Measurements from ENCODE around the gene ATP6V1C2. TPM values are rescaled to one million over a fixed set of nuclear protein-coding genes. Genes with fewer than 3 reads are reported as not detected.

ATP6V1C2 gene
- total and polyA plus RNA-seq, 2 experiments from 2014 or later: 0.14 to 2.1 TPM

DNA sequence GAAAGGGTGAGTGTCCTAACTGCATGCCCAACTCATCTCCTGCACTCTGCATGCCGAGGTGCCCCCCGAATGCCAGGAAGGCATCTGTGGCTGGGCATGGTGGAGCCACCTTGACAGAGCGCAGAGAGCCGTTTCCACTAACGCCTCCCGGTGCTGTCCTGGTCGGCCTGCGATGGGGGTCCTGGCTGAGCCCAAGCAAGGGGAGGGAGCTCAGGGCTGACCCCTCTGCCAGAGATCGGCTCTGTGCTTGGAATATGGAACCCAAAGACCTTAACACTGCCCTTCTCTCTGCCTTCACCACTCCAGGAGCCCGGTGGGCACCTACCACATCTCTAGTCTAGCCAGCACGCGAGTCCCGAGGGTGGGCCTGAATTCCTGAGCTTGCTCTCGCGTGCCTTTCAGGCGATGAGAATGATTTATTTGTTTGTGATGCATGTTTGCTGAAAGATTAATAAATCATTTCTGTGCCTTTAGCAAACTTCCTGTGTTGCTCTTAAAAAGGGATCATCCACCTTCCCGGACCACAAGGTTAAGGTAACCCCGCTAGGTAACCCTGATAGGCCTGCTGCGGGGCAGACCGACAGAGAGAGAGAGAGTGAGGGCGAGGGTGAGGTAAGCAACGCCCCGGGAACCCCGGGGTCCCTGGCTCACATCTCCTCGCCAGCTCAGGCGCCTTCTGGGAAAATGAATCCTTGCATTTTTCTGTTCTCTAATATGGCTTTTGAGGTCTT is 55.8 kb downstream of the ATP6V1C2 start:
- Mint-ChIP-seq H3K27me3 (ENCODE audit: insufficient read depth, low read depth, poor library complexity) (peaks cover 7% of the 10 kb centered on the region), H3K27ac (peak overlapping the region; percentile 74; the same call in 1 of the 2 replicates), H3K4me3 (no peak overlapping the region), H3K36me3 (ENCODE audit: low read depth) (peaks cover 28% of the 10 kb centered on the region), H3K9me3 (no peaks in the 10 kb centered on the region), H3K4me1 (peaks cover 4% of the 10 kb centered on the region; the same call in 2 of the 3 replicates)
- Histone ChIP-seq H4K20me1 (replicated peaks; ENCODE audit: insufficient read depth) (peaks cover 13% of the 10 kb centered on the region), H3K9me2 (ENCODE audit: insufficient read depth) (no peaks in the 10 kb centered on the region), H3K36me3 (ENCODE audit: insufficient read depth) (peaks cover 11% of the 10 kb centered on the region), H3K4me1 (ENCODE audit: insufficient read depth) (peaks cover 5% of the 10 kb centered on the region; the same call in 1 of the 2 replicates), H3F3A (replicated peaks; ENCODE audit: low read depth) (0 out of 2 replicates have a peak, but pooled peaks cover 4% of the 10 kb centered on the region), H2AFZ (no peak overlapping the region), H3K27ac (ENCODE audit: low read depth) (0 out of 2 replicates have a peak overlapping the region, but pooled peaks have one; percentile 59), H3K4me2 (no peak overlapping the region), H3K4me3 (no peak overlapping the region), H3K27me3 (ENCODE audit: insufficient read depth) (no peaks in the 10 kb centered on the region), H3K79me2 (replicated peaks; ENCODE audit: insufficient read depth) (no peaks in the 10 kb centered on the region; the same call in 1 of the 2 replicates)
- no peak for ATAC-seq
- DNase-seq (ENCODE audit: low spot score): no peak
- TF ChIP-seq, protein P1, sequence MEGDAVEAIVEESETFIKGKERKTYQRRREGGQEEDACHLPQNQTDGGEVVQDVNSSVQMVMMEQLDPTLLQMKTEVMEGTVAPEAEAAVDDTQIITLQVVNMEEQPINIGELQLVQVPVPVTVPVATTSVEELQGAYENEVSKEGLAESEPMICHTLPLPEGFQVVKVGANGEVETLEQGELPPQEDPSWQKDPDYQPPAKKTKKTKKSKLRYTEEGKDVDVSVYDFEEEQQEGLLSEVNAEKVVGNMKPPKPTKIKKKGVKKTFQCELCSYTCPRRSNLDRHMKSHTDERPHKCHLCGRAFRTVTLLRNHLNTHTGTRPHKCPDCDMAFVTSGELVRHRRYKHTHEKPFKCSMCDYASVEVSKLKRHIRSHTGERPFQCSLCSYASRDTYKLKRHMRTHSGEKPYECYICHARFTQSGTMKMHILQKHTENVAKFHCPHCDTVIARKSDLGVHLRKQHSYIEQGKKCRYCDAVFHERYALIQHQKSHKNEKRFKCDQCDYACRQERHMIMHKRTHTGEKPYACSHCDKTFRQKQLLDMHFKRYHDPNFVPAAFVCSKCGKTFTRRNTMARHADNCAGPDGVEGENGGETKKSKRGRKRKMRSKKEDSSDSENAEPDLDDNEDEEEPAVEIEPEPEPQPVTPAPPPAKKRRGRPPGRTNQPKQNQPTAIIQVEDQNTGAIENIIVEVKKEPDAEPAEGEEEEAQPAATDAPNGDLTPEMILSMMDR (conservative IDR thresholded peaks at IDR 0.05; ENCODE audit: low read depth in 2 of 2): no peak
- no peak for TF ChIP-seq NANOG (IDR thresholded peaks at IDR 0.05; ENCODE audit: borderline replicate concordance)
- TF ChIP-seq, protein P2, sequence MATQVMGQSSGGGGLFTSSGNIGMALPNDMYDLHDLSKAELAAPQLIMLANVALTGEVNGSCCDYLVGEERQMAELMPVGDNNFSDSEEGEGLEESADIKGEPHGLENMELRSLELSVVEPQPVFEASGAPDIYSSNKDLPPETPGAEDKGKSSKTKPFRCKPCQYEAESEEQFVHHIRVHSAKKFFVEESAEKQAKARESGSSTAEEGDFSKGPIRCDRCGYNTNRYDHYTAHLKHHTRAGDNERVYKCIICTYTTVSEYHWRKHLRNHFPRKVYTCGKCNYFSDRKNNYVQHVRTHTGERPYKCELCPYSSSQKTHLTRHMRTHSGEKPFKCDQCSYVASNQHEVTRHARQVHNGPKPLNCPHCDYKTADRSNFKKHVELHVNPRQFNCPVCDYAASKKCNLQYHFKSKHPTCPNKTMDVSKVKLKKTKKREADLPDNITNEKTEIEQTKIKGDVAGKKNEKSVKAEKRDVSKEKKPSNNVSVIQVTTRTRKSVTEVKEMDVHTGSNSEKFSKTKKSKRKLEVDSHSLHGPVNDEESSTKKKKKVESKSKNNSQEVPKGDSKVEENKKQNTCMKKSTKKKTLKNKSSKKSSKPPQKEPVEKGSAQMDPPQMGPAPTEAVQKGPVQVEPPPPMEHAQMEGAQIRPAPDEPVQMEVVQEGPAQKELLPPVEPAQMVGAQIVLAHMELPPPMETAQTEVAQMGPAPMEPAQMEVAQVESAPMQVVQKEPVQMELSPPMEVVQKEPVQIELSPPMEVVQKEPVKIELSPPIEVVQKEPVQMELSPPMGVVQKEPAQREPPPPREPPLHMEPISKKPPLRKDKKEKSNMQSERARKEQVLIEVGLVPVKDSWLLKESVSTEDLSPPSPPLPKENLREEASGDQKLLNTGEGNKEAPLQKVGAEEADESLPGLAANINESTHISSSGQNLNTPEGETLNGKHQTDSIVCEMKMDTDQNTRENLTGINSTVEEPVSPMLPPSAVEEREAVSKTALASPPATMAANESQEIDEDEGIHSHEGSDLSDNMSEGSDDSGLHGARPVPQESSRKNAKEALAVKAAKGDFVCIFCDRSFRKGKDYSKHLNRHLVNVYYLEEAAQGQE (IDR thresholded peaks at IDR 0.05; ENCODE audit: unreplicated experiment): no peak
- TF ChIP-seq CREB1 (CRISPR knock-in tag; IDR thresholded peaks at IDR 0.05; ENCODE audit: low read depth): no peak
- TF ChIP-seq ZNF114 (CRISPR knock-in tag; IDR thresholded peaks at IDR 0.05): no peak
- TF ChIP-seq STAT1 (IDR thresholded peaks at IDR 0.05; ENCODE audit: unreplicated experiment): no peak

DNA sequence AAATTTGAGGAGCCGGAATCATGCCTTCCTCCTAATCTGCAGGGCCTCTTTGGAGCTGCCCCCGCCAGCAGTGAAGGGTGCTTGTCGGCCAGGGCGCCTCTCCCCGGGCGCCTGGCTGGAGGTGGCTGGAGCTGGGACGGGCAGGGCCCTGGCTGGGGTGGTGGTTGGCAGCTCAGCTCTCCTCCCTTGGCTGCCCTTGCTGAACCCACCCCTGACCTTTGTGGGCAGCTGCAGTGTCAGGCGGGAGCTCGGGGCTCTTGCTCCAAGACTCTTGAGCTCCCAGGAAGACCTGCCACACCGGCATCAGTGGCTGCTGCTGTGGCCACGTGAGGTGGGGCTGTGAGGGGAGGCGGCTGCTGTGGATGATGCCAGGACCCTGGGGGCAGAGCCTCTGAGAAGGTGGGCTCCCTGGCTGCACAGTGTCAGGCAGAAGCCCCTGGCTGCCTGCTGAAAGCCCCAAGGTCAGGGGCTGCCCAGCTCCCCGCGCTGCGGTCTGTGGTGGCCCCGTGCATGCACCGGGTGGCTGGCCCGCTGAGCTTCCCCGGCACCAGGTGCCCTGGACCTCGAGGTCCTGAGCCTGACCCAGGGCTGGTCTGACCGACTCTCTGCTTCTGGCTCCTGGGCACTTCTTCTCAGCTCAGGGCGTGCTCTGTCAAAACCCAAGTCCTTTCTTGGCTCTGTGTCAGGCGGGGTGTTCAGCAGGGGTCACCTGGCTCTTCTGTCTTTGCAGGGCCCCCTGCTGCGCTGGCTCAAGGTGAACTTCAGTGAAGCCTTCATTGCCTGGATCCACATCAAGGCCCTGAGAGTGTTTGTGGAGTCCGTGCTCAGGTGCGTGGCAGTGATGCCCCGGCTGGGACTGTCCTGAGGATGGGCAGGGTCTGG is 56.7 kb downstream of the ATP6V1C2 start:
- H4K20me1 ChIP-seq (replicated peaks; ENCODE audit: insufficient read depth): peaks cover 18% of the 10 kb centered on the region
- no peak overlapping the region for H3K4me3 ChIP-seq
- no peak overlapping the region for H2AFZ ChIP-seq
- H3K9me2 ChIP-seq (ENCODE audit: insufficient read depth): no peaks in the 10 kb centered on the region
- H3K36me3 ChIP-seq (ENCODE audit: insufficient read depth): peaks cover 17% of the 10 kb centered on the region
- H3K4me3 Mint-ChIP-seq: no peak overlapping the region
- peaks cover 36% of the 10 kb centered on the region for H3K36me3 Mint-ChIP-seq (ENCODE audit: low read depth)
- no peak overlapping the region for H3K27ac Mint-ChIP-seq
- DNase-seq (ENCODE audit: low spot score): no peak
- H3K4me1 ChIP-seq (ENCODE audit: insufficient read depth): peaks cover 5% of the 10 kb centered on the region; the same call in 1 of the 2 replicates
- ATAC-seq: no peak
- 0 out of 2 replicates have a peak, but pooled peaks cover 4% of the 10 kb centered on the region for H3F3A ChIP-seq (replicated peaks; ENCODE audit: low read depth)
- H3K27me3 ChIP-seq (ENCODE audit: insufficient read depth): no peaks in the 10 kb centered on the region
- 0 out of 2 replicates have a peak overlapping the region, but pooled peaks have one; percentile 59 for H3K27ac ChIP-seq (ENCODE audit: low read depth)
- no peak overlapping the region for H3K4me2 ChIP-seq
- H3K27me3 Mint-ChIP-seq (ENCODE audit: insufficient read depth, low read depth, poor library complexity): peaks cover 5% of the 10 kb centered on the region
- no peaks in the 10 kb centered on the region; the same call in 1 of the 2 replicates for H3K79me2 ChIP-seq (replicated peaks; ENCODE audit: insufficient read depth)
- H3K9me3 Mint-ChIP-seq: no peaks in the 10 kb centered on the region
- H3K4me1 Mint-ChIP-seq: peaks cover 4% of the 10 kb centered on the region; the same call in 2 of the 3 replicates
- TF ChIP-seq CREB1 (CRISPR knock-in tag; IDR thresholded peaks at IDR 0.05; ENCODE audit: low read depth) (no peak), POLR2AphosphoS5 (IDR thresholded peaks at IDR 0.05; ENCODE audit: low read depth) (no peak)
